ENCODE data around the gene CEP126. TPM values are rescaled to one million over a fixed set of nuclear protein-coding genes. Genes with fewer than 3 reads are reported as not detected.

The CEP126 gene
- total RNA-seq, 1 donor from 2014 or later, result 1.0 TPM

- intact Hi-C loops (cut with micrococcal nuclease), result loop anchor here (1.0 to 2.0 kb wide), 2 partner anchors 93 to 148 kb away; partner anchors contain the start of gene CEP126
Measured at GRCh38 chr11:102007567-102008437, 93.0 kb downstream of the CEP126 start.

- intact Hi-C loops (cut with micrococcal nuclease), result no loop called here
Measured at GRCh38 chr11:102010776-102011494, 96.1 kb downstream of the CEP126 start.

- intact Hi-C loops (cut with micrococcal nuclease), result no loop called here
Measured at GRCh38 chr11:102012946-102013345, 98.1 kb downstream of the CEP126 start.

DNA sequence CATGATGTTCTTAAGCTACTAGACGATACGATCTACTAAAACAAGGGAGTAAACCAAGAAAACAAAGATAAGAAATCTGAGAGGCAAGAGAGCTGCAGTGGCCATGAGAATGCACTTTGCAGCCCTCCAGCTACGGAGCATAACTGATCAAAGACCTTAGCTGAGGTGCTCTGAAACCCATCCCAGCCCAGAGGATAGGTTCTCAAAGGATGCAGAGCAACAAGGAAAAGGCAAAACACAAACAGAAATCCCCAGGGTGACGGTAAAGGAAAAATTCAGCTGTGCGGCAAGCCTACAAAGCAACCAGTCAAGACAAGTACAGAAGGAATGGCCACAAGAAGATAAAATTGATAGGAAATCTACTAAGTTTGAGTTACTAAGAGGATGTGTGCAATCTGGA is 99.9 kb downstream of the CEP126 start:
- intact Hi-C loops (cut with micrococcal nuclease), result no loop called here

- intact Hi-C loops (cut with micrococcal nuclease), result no loop called here
Measured at GRCh38 chr11:102017026-102017425, 102.2 kb downstream of the CEP126 start.

DNA sequence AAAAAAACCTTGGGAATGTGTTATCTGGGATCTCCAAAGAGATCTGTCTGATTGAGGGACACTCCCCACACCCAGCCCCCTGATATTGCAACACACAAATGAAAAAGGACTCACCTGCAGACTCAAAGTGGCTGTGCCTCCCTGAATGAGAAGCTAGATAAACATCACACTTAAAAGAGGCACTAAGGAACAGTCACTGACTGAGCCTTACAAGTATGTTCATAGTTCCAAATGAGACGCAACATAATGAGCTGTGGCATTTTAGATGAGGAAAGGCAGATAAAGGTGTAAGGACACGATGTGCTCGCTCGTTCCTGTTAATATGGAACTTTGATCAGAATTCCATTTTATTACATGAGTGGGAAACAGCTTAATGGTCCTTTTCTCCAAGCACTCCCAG is 111.4 kb downstream of the CEP126 start:
- intact Hi-C loops (cut with micrococcal nuclease), result no loop called here

DNA sequence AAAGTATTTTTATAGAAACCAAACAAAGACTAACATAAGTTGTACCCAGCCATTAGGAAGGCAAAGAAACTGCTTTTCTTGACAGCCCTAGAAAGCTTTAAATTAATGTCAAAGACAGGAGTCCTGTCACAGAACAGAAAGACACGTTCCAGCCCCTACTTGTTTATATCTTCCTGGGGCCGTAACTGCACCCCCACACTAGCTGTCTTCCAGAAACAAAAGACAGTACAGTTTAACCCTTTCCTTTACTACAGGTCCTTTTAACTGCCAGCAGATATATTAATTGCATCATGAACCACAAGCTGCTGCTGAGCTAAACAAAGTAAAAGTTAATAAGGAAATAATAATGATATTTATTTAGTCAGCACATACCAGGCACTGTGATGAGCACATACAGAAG is 112.1 kb downstream of the CEP126 start:
- intact Hi-C loops (cut with micrococcal nuclease), result no loop called here

GRCh38 chr11:102036757-102037156 is 121.9 kb downstream of the CEP126 start:
- intact Hi-C loops (cut with micrococcal nuclease), result no loop called here

DNA sequence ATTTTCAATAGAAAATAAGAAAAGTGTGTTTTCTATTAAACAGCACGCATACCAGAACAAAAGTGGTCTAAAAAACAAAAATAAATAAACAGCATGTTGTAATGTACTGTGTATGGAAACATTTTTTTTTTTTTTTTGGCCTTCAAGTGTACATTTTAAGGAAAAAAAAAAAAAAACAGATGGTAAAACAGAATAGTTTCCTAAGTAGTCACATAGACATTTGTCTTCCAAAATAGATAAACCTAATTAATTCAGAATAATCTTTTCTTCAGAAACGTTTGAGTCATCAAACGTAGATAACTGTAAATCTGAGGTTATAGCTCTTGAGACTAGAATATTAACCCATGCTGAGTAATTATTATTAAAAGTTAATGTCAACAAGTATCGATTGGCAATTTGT is 132.0 kb downstream of the CEP126 start:
- intact Hi-C loops (cut with micrococcal nuclease), result no loop called here

GRCh38 chr11:102047305-102047924 is 132.6 kb downstream of the CEP126 start, which contains the start of gene CFAP300:
Gene CFAP300, plus strand, starts transcription at chr11:102047437. Its CDS starts 34 bp downstream, at chr11:102047471.
- intact Hi-C loops (cut with micrococcal nuclease), result no loop called here

Other genes starting within 250 kb of the CEP126 start
- not detected in 2 replicates for gene ANGPTL5, start 1.5 kb downstream of the CEP126 start, total RNA-seq
- gene CFAP300, start 132.4 kb downstream of the CEP126 start, total RNA-seq, result not detected in 2 replicates
- gene YAP1, start 195.4 kb downstream of the CEP126 start, total RNA-seq, result not detected in 2 replicates

Measured in T-helper 2 cell treated with Interferon-gamma antibody and Interleukin-4, amounts not matched to agents 100 ng/mL and 5 ng/mL, for 36 hours (primary cell).